HG03045 (cell line): ENCODE results near the gene LHX1.
A peak's percentile ranks its signal among the peaks of the same experiment; 100 is the strongest.

Experiments
- ATAC-seq: cut with Tn5 transposase; IDR thresholded peaks from one replicate; pipeline ENCODE4 v1.9.1; 2021; ENCODE audit warnings: mild to moderate bottlenecking, moderate library complexity; ENCODE audit not compliant: unreplicated experiment

The LHX1 gene

GRCh38 chr17:36937959-36938565, 787 bp downstream of the LHX1 start:
- ATAC-seq: no peak

DNA sequence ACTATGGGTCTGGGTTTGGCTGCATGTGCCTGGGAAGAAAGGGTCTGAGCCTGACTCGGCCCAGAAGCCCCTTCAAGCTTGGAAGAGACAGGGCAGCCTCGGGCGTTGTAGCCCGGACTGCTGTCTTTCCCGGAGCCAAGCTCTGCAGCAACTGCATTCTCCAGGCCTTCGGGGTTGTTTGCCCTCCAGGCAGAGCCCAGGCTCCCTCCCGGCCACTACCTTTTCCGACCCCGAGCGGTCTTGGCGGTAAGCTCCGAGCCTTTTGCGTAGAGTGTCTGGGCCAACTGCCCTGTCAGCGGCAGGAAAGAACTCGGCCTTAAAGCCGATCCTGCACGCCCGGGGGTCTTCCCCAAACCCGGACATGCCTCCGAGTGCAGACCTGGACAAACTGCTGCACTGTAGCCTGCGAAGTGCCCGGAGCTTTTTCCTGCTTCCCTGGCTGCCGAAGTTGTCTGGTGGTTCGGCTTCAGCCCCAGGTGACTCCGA, 1.3 kb downstream of the LHX1 start:
- no peak for ATAC-seq

DNA sequence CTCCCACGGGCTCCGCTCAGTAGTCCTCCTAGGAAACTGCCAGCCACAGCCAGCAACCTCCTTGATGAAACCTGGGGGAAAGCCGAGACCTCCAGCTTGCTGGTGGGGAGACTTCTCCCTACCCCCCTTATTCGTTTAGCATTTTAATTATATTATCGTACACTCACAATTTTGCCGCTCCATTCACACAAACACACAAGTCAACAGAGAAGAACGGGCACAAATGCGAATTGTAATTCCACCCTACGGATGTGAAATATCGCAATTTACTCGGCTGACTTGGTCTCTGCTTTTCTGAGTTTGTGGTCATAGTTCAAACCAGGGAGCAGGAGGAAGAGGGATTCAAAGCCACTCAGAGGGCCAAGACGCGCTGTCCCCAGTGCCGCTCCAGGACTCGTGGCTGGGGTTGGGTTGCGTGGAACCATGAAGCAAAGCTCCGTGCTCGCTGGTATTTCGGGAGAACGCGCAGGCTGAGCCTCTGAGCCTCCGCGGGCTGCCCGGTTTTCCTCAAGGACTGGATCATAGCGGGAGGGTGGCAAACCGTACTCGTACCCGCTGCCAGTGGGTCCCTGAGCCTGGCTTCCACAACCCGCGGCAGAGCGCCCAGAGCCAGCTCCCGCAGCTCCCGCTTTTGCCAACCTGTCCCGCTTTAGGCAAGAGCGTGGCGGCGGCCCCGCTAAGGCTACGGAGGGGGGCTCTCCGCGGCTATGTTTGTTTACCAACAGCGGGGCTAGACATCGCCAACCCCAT, 2.0 kb downstream of the LHX1 start:
- no peak for ATAC-seq

DNA sequence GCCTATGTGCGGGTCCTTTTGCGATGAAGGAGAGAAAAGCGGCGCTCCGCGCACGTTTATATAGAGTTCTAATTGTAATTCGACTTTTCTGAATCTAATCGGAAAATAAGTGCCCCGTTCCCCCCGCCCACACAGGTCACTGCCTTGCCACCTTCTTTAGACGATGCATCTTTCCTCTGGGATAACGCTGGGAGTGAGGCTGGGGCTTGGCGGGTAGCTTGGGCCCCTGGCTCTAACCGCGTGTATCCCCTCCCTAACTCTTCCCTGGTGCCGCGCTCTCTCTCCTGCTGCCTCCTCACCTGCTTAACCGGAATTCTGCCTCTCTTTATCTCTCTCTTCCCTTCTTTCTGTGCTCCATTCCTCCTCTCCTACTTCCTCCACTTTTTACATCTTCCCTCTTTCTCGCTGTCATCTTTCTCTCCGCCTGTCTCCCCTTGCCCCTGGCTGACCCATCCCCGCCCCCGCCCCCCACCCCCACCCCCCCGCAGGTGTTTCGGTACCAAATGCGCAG, 2.6 kb downstream of the LHX1 start:
- no peak for ATAC-seq

DNA sequence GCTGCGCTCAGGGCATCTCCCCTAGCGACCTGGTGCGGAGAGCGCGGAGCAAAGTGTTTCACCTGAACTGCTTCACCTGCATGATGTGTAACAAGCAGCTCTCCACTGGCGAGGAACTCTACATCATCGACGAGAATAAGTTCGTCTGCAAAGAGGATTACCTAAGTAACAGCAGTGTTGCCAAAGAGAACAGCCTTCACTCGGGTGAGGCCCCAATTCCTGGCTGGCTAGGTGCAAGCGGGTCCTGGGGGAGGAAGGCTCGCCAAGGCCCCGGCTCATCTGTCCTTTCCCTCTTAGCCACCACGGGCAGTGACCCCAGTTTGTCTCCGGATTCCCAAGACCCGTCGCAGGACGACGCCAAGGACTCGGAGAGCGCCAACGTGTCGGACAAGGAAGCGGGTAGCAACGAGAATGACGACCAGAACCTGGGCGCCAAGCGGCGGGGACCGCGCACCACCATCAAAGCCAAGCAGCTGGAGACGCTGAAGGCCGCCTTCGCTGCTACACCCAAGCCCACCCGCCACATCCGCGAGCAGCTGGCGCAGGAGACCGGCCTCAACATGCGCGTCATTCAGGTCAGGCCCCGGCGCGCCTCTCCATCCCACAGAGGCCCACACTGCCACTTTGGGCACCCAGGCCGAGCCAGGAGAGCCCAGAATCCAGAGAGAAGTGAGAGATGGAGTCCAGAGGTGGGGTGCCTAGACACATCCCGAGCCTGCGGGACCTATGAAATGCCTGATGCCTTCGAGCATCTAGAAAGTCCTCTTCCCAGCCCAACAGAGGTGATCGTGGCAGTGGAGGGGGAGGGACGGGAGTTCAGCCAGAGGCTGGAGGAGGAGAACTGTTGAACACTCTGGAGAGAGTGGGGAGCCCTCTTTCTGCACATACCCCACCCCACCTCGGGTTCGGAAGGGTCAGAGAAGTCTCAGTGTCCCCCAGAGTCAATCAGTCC, 3.3 kb downstream of the LHX1 start:
- ATAC-seq: no peak

GRCh38 chr17:36941265-36942010, 4.2 kb downstream of the LHX1 start:
- no peak for ATAC-seq

DNA sequence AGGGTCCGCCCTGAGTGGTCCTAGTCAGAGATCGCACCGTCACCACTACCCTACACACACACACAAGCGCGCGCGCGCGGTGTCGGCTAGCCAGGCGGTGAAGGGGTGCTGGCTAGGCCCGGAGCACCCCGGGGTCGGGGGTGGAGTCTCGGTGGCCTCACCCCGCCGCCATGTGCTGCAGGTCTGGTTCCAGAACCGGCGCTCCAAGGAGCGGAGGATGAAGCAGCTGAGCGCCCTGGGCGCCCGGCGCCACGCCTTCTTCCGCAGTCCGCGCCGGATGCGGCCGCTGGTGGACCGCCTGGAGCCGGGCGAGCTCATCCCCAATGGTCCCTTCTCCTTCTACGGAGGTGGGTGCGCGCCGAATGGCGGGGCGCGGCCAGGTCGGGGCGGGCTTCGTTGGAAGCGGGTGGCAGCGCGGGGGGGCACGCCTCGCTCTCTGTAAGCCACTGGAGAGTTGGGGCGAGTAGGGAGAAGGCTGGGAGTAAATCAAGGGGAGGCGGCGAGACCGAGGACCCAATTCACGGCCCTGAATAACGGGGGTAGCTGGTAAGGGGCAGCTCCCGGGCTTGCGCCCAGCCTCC, 4.8 kb downstream of the LHX1 start:
- ATAC-seq: no peak

GRCh38 chr17:36942631-36943125, 5.4 kb downstream of the LHX1 start:
- no peak for ATAC-seq

DNA sequence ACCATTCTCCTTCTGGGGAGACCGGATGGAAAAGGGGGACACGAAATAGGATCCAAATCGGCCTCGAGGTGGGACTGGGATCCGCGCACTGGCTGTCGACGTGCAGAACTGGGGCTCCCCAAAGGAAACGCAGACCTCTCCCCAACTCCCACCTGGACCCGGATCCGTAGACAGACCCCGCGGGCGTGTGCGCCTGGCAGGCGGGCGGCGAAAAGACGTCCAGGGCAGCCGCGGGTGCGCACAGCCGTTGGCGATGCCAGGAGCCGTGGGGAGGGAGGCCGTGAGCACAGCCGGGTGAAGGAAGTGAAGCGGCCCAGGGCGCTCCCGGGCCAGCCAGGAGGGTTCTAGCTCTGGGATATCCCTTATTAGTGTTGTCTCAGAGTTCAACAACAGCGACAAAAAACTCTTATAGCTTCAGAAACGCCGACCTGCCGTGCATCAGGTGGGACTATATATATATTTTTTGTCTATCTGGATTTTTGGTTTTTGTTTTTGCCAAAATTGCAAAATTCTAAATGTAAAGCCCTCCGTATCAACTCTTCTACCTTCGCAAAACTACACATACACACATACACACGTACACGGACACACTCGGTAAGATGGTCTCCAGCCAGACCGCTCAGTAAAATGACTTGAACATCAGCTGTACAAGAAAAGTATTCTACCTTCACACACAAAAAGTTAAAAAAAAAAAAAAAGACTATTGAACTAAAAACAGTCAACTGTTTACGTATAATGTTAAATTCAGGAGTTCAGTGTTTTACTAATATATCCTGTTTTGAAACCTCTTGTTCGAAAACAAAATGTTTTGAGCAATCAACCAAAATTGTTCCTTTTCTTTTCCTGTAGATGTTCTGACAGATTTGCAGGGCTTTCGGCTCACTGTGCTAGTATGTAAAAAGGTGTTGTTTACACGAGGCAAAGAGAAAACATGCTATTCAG, 6.2 kb downstream of the LHX1 start:
- no peak for ATAC-seq

DNA sequence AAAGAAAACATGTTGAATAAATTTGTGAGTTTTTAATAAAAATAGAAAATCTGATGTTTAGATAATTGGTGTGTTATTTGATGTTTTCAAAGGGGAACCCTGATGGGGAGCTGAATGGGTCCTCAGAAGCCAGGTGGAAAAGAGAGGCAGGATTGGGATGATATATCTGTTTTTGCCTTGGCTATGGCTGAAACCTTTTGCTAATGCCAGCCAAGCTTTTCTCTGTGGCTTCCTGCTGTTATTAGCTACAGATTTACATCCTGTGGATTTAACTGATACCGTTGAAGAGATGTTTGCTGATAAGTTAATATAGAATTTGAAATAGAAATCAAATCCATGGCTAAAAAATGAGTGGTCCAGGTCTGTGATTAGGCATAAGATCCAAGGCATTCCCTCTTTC, 7.3 kb downstream of the LHX1 start:
- no peak for ATAC-seq

DNA sequence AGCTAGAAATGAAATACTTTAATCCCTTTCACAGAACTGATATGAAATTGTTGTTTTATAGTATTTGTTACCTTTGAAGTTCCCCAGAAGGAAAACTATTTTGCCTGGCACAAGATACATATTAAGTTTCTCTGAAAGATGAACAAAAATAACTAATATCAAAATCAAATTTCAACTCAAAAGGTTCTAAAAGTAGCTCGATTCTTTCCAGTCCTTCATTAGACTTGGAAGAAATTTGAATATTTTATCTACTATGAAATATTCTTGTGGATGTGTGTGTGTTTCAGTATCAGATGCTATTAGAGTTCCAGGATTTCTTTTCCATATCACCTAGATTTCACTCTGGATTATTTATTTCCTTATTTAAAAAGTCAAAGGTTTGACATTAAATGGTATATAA, 7.9 kb downstream of the LHX1 start:
- ATAC-seq: no peak

DNA sequence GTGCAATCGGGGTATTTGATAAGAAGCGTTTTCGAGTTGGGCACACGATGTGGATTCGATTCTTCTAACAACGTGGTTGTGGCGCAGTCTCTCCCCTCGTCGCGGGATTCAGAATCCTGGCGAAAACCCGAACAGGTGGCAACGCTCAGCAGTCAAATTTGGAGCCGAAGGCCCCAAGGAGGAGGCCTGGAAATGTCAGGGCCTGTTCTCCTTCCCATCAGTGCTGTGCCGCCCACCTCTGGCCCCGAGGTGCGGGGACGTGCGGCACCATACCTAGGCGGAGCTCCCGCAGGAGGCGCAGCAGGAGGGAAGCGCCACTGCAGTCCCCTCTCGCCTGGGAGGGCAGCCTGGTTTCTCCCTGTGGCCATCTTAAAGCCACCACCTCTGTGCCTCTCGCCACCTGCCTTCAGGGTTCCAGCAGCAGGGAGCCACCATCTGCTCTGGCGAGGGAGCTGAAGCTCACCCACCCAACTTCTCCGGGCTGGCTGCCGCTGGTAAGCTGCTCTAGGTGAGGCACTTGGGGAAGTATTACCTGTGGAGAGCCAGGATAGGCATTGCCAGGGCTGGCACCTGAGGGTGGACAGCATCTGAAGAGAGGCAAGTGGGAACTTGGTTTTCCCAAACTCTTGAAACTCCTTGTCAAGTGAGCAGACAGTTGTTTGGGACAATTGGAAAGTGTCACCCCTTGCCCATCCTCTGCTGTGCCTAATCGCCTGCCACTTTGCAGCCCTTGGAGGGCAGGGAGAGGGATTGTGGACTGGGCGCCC, 8.9 kb downstream of the LHX1 start:
- no peak for ATAC-seq

DNA sequence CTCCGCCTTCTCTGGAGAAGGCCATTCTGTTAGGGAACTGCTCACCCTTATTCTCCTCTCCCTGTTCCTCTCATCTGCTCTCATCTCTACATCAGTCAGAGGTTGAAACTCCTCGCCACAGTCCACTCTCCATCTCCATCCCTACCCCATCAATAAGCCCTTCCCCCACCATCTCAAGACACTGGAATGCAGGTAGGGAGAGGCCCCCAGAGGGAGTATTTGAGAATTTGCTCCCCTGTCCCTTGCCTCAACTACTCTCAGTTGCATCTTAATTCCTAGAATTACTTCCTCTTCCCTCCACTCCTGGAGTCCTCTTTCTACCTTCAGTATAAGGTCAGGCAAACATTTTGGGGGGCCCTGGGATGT, 9.4 kb downstream of the LHX1 start:
- no peak for ATAC-seq

DNA sequence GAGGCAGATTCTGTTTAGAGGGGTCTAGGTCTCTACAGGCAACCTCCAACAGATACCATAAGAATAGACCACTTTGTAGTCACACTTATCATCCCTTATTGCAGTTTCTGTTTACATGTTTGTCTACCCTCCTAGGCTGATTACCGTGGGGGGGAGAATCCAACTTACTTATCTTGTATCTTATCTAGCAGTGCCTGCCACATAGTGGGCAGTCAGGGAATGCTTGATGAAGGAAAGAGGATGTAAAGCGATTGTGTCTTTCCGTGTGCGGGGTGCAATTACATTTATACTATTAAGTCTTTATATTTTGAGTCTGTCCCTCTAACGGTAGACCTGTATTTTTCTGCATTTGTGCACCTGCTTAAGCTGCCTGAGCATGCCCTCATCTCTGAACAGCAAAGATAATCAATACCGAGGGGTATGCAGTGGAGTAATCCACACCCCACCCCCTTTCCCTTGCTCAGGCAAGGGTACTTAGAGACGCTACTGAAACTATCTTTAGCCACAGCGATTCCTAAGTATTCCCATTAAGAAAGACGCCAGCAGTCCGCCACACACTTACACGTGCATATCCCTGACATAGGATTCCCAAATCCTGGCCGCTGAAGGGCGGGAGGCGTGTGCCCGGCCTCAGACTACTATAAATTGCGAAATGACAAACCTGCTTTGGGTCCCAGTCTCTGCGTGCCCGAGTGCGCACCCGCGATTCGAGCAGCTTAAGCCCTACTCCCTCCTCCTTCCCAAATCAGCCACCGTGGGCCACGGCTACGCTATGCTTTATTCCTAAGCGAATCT, 10.8 kb downstream of the LHX1 start:
- ATAC-seq: no peak

DNA sequence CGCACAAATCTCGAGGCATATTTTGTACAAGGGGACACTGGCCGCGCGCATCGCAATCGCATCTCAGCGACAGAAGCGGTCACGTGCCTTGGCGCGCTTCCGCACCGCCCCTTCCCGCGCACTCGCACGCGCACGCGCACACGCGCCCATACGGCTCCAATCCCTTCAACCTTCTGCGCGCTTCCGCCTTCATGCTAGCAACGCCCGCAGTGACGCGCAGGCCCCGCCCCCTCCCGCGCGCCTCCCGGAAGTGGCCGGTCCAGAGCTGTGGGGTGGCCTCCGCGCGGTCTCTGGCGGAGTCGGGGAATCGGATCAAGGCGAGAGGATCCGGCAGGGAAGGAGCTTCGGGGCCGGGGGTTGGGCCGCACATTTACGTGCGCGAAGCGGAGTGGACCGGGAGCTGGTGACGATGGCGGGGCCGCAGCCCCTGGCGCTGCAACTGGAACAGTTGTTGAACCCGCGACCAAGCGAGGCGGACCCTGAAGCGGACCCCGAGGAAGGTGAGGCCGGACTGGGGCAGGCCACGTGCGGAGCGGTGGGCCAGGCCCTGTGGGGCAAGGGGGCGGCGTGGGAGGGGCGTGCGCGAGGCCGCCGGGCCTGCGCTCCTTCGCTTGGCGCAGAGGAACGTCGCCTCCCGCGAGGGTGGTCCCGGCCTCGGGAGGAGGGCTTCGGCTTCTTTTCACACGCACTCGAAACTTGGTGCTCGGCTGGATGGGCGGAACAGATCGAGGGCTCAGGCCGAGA, 11.6 kb downstream of the LHX1 start, which contains the start of gene AATF:
TSS of gene AATF (plus strand) at position 238 of the 744 bp plus-strand sequence. CDS start at position 410, 172 bp downstream.
- peak; percentile 87 for ATAC-seq

DNA sequence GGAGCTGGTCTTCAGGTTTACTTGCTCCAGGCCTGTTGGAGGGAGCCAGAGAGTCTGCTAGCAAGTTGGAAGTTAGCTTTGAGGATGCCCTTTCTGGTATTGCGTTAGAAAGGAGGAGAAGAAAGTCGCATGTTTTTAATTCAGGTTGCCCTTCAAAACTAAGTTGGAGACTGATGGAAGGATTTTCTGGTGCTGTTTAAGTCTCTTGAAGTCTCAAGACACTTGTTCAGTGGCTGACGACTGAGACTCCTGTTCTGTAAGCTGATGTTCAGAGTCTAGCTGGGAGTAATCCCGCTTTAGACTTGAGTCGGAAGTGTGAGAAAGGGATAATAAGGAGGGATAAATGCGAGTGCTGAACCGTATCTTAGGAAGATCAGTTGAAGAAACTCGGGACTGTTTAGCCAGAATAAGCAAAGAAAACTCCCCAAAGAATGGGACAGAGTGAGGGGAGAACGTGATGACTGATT, 12.2 kb downstream of the LHX1 start:
- ATAC-seq: no peak
